Germinal center (tissue), 1 donor: ENCODE results near the gene IL17D.

Experiments
- DNase-seq: peaks from one replicate; pipeline ENCODE4 v3.0.0; 2012; ENCODE audit warnings: mixed read lengths, low spot score

The IL17D gene

DNA sequence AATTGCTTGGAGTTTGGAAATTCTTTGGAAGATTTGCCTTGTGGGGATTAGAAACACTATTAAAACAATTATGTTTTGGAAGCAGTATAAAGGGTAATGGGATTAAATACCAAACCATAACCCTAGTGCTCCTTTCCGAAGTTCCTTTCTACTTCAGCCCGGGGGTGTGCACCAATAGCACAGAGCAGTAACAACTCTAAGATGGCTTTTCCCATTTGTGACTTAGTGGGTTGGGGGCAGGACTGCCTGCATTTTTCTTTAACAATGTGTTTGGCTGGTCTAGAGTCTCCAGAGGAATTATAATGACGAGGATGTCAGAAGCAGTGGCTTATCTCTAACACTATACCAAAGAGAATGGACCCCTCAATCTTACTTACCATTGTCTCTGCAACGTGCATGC, 11.9 kb upstream of the IL17D start:
- DNase-seq = no peak

DNA sequence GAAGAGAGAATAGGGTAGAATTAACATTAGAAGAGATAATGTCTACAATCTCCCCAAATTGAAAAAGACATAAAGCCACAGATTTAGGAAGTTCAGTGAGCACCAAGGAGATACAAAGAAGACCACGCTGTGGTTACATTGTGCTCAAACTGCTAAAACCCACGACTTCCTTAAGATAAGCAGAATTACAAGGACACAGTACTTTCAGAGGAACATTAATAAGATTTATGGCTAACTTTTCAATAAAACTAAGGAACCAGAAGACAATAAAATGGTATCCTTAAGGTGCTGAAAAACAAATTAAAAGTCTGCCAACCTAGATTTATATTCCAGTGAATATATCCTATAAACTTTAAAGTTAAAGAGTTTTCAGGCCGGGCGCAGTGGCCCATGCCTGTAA, 7.4 kb upstream of the IL17D start:
- DNase-seq = no peak

DNA sequence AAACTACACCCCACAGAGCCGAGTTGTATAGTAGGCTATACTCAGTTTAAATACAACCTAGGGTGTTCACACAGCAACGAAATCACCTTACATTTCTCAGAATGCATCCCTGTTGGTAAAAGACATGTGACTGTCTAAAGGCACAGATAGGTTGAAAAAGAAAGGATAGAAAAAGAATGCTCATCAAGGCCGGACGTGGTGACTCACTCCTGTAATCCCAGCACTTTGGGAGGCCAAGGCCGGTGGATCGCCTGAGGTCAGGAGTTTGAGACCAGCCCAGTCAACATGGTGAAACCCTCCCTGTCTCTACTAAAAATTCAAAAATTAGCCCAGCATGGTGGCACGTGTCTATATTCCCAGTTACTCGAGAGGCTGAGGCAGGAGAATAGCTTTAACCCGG, 3.8 kb upstream of the IL17D start:
- no peak for DNase-seq

DNA sequence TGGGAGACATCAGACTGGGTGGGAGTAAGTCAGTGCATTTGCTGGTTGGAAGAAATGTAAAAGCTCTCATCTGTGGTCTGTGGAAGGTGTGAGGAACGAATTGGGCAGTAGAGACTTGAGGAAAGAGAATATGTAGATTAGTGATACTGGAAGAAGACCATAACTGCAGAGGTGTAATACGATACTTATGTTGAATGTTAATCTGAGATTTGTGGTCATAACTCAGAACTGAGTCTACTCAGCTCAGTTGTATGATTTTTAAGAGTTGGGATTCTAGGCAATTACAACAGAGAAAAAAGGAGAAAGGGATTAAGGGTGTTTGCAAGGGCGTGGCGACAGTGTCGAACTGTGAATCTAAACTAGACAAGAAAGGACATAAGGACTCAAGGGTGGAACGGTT, 3.2 kb upstream of the IL17D start:
- no peak for DNase-seq

DNA sequence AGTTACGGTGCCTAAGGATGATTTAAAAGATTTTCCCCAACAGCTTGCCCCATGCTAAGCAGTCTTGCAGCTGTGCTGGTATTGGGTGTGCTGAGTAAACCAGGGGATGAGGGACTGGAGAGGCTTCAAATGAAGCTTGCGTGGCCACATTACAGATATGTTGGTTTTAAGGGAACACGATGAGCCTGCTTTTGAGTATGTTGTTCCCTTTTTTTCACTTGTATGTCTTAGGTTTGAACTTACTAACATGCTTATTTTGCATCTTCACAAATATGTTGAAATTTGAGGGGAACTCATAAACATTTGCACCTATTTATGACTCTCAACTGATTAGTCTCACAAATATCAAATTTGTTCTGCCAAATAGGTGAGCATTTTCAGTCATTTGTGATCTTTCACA, 2.0 kb upstream of the IL17D start:
- DNase-seq = no peak

DNA sequence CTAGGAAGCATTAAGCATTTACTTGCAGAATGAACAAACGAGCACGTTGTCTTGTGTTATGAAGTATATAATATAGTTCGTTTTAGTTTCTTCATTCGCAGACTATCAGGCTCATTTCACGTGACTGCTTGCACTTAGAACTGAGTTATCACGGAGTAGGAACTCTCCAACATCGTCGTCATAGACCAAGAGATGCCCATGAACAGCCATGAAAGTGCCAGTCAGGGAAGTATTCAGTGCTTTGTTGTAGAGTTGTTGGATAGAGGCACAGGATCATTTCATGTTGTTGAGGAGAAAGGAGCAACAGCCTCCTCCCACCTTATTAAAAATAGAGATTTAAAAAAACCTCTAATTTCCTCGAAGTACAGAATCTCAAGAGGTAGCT, 977 bp upstream of the IL17D start:
- DNase-seq = no peak

DNA sequence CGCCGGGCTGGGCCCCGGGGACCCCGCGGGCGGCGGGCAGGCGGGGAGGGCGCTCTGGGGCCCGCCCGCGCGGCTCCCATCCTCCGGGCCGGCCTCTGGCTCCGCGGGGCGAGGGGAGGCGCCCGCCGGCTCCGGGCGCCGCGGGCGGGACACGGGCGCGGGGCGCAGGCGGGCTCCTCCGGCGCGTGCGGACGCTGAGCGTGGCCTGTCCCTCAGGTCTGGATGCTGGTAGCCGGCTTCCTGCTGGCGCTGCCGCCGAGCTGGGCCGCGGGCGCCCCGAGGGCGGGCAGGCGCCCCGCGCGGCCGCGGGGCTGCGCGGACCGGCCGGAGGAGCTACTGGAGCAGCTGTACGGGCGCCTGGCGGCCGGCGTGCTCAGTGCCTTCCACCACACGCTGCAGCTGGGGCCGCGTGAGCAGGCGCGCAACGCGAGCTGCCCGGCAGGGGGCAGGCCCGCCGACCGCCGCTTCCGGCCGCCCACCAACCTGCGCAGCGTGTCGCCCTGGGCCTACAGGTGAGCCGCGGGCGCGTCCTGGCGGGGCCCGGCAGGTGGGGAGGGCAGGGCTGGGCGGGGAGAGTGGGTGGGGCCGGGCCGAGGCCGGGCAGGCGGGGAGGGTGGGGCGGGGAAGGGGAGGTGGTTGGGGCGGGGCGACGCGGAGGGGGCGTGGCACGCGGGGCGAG, 420 bp downstream of the IL17D start:
- peak; percentile 88 for DNase-seq

DNA sequence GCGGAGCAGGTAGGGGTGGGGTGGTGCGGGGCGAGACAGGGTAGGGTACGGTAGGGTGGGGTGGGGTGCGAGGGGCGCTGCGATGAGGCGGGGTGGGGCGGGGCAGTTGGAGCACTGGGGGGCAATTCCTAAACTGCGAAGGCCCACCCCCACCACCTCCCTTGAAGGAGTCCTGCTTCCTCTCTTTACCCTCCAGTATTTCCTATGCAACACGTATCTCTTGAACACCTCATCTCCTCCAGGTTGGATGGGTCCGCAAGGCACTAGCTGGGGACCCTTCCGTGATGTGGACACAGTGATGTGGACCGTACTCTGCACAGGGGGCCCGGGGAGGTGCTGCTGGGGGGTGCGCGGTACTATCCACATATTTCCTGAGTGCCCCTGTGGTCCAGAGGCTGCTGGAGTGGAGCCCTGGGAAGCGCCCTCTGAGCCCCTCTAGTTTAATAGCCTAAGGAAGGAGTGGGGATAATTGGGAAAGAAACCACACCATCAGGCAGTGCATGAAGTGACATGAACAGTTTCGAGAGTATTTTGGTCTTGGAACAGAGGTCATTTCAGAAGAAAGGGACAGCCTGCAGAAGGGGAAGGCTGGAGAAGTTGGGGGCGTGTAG, 1.1 kb downstream of the IL17D start:
- DNase-seq = no peak

DNA sequence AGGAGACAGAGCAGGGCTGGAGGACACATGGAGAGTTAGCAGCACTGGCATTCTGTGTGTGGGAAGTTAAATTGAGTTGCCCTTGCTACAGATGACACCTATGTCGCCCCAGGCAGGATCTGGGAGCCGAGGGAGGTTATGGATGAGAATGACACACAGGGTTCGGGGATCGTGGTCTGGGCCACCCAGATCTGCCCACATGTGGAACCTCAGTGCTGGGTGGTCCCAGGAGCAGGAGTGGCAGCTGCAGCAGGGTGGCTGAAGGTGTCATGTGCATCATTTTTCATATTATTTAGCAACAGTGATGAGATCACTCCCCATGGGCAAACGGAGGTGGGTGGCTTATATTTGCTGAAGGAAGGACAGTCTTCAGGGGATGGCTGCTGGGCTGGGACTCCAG, 3.2 kb downstream of the IL17D start:
- DNase-seq = no peak

DNA sequence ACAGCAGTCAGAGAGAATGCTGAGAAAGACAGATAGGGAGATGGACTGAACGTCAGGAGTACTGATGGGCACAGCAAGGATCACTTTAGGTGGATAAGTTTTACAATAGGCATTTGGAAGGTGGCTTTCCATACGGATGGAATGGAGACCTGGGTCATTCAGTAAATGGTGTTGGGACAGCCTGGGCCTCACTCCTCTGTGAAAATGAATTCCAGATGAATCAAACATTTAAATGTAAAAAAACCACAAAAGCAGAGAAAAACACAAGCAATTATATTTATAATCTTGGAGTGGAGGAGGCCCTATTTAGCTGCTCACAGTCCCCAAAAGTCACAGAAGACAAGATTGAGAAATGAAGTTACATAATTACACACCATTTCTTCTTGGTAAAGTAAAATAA, 4.7 kb downstream of the IL17D start:
- no peak for DNase-seq

DNA sequence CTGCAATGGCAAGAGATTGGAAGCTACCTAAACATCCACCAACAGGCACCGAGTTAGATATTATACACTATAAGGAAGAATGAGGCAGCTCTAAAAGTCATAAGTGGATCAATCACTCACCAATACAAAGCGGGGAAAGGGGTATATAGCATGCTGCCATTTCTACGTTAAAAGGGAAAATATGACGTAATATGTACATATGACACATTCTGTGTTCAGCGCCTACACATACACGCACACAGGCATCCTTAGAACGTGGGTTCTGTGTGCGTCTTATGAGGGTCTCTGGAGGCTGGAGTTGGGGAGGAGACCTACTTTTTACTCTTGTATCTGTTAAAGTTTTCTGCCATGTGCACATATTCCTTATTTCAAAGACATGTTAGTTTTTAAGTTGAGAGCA, 5.9 kb downstream of the IL17D start:
- no peak for DNase-seq

DNA sequence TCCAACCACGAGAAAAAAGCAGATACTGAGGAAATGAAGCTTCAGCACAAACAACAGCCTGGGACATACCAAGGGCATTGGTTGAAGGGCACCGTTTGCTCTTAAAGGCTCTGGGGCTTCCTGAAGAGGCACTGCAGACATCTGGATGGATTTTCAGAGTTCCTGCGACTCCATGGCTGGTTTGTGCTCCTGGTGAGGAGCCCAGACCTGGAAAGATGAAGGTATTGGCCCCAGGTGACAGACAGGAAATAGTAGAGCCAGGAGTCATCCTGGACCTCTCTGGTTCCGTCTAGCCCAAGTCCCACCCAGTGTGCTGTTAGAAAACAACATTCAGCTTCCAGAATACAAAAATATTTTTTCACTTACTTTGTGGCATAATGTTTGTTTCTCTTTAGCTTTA, 6.3 kb downstream of the IL17D start:
- no peak for DNase-seq

DNA sequence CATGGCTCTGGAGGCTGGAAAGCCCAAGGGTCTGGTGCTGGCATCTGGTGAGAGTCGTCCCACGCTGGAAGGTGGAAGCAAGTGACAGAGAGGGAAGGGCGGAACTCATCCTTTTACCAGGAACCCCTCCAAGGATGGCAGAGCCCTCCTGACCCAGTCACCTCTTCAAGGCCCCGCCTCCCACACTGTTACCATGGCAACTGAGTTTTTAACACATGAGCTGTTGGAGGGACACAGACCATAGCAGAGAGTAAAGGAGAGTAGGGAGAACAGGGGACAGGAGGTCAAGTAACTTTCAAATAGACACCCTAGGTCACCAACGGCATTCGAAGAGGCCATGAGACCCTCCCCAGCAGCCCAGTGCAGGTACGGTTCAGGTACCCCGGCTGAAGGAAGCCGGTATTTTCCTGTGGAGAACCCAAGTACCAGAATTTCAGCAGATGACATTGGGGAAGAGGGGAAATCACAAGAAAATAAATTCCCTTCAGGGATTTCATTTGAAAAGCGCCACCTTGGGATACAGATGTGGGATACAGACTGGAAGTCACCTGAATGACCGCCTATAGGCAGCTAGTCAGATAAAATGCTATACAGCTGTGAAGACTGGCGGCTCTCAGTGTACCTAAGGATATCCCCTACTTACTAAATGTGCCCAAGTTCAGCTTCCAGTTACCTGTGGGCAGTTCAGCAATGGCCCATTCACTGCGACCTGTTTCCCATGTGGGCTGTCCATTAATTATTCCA, 8.0 kb downstream of the IL17D start:
- no peak for DNase-seq

DNA sequence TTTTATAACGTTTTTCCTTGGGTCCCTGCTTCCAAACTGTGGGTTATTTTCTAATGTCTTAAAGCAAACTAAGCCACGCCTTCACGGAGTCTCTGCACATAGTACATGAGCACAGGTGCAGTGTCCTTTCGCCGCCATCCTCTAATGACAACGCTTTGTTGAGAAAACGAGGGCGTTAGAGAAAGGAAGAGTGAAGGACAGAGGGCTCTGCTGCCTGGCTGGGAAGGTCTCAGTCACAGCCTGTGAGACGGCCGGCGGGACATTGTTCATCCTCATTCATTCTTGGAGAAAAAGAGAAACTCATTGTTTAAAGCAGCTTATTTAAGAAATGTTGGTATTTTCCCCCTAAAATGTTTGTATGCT, 9.5 kb downstream of the IL17D start:
- no peak for DNase-seq

DNA sequence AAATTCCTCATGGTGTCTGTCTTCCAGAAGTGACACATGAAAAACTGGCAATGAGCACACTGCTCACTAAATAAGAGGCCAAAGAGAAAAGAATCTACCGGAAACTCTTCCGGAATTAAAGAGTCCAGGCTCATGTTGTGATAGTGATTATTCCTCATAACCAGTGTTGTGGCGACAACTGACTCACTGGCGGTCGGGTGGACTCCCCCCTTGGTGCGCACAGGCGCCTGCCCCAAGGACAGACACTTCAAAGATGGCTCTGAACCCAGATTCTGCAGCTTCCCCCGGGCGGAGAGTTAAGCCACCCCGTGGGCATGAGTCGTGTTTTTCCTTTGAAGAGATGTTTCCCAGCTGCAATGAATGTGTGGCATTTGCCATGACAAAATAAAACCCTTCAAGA, 10.3 kb downstream of the IL17D start:
- DNase-seq = no peak

DNA sequence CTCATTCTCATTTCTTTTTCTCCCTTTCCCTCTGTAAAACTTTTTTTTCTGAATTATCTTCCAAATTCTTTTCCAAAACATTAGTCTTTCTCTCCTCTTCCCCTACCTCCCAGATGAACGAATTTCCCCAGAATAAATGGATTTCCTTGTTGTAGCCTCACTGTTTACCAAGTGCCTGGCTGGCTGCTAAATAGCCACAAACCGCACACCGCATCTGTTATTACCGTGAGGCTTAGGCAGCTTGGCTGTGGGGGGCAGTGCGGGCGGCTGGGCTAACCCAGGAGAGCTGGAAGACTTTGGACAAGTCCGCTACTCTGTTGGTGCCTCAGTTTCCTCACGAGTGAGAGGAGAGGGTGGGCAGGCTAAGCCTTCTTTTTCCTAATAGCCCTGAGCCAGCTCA, 10.7 kb downstream of the IL17D start:
- DNase-seq = no peak

DNA sequence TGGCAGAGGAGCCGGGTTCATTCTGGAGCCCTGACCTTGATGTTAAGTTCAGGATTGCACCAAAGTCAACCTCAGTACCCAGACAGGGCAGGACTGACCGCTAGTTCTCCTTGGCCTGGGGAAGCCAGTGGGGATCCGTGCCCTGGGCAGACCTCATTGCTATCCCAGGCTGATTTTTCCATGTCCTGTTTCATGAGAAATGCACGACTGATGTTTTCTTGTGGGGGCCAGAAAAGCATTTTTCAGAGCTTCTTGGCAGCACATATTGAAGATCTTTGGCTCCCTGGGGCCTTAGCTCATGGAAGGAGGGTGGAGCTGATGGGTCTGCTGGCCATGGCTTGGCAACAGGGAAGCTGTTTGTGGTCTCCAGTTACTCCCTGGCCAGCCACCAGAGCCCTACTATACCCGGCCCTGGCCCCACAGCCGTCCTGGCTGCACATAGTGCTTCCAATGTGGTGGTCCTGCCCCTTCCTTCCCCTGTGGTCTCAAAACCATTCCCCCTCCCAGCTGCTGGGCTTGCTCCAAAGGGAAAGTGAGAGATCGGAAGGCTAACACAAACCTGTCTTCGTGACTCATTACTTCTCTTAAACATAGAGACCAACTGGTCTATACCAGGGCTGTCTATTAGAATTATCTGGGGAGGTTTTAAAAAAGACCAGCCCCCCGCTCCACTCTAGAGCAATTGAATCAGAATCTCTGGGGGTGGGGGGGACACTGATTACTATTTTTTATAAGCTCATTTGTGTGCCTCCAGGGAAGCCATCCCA, 11.2 kb downstream of the IL17D start:
- no peak for DNase-seq

DNA sequence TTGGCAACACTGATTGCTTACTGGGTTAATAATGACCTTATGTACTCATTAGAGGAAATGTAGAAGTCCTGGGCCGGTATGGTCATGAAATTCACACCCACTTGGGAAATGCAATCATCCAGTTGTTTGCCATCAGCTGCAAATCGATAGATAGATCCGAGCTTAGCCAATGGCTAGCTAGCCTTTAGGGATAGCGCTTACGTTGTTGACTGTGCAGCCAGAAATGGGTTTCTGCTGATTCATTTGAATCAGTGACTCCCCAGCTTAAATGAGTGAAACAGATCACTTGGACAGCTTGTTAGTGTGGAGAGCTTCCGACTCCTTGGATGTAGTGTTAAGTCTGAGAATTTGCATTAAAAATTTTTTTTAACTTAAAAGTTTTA, 11.8 kb downstream of the IL17D start:
- no peak for DNase-seq

DNA sequence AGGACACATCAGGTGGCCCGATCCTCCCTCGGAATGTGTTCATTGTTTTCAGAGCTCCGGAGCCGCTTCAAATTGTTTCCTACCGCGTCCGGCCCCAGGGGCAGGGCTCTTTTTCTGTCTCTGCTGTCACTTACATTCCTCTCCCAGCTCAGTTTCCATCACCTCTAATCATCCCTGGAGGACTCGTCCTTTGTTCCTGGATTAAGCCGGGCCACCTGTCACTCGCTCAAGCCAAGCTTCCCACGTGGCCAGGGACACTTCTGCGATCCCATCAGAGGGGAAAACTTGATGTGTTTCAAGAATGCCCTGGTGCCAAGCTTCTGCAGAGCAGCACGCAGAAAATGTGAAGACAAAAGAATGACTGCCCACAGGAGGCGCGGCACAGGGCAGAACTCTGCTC, 13.5 kb downstream of the IL17D start:
- no peak for DNase-seq

DNA sequence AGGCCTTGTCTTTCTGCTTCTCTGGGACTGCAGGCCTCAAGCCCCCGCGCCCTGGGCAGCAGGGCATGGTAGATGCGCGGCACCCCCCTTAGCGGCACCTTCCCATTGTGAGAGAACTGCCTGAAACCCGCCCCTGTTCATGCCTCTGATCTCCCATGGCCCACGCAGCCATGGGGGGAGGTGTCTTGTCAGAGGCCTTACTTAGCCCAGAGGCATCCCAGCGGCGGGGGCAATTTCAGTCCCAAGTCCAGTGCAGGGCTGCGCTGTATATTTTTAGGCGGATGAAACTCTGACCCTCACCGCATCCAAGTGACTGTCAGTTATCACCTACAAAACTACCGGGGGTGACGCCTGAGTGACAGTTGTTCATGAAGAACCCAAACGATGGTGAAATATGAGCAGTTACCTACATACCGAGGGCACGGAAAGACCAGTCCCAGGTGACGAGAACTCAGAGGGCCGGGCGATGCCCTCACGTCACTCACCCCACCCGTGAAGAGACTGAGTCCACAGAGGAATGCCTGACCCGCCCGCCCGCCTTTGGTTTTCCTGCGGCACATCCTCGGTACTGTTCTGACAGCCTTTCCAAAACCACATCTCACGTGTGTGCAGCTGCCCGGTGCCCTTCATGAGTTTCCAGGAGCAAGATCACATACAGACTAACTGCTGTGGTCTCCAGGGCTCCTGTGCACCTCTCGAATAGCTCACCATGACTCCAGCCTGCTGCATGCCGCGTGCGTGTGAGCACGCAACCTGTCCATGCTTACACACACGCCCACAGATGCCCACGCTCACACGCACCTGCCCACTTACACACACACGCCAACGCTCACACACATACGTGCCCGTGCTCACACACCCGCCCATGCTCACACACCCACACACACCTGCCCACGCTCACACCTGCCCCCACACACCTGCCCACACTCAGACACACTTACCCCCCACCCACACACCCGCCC, 14.4 kb downstream of the IL17D start:
- DNase-seq = no peak

DNA sequence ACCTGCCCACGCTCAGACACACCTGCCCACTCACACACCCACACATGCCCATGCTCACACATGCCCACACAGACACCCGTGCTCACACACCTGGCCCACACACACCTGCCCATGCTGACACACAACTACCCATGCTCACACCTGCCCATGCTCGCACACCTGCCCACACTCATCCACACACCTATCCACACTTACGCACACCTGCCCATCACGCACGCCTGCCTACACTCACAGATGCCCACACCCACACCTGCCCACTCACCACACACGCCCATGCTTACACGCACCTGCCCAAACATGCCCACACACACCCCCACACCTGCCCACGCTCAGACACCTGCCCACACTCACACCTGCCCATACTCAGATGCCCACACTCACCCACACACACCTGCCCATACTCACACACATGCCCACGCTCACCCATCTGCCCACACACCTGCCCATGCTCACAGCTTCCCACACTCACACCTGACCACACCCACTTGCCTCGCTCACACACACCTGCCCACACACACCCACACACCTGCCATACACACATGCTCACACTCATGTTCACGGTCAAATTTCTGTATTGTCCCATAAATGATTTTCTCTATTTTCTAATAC, 15.6 kb downstream of the IL17D start:
- no peak for DNase-seq
